Activated CD4-positive, CD25-positive, alpha-beta regulatory T cell treated with anti-CD3 and anti-CD28 coated beads, Interleukin-2, amount 50 U/mL, for 24 hours (primary cell): Measurements from ENCODE around the gene ABHD6.
"Not testable (repeated sequence)": the region's sequence is repeated elsewhere in the genome, so short reads cannot be mapped to it uniquely, and the experiment has no call there.

ENCODE experiments used
- ATAC-seq, 2 donors: fragments of 150-1000 bp; cut with Tn5 transposase; one replicate each; pipeline ENCODE4 v1.10.0; 2021; ENCODE audit warnings: mild to moderate bottlenecking in 1 of 2, moderate library complexity in 1 of 2

Gene ABHD6

GRCh38 chr3:58285334-58285733 lies 47.7 kb downstream of the ABHD6 start:
- no peak for ATAC-seq

DNA sequence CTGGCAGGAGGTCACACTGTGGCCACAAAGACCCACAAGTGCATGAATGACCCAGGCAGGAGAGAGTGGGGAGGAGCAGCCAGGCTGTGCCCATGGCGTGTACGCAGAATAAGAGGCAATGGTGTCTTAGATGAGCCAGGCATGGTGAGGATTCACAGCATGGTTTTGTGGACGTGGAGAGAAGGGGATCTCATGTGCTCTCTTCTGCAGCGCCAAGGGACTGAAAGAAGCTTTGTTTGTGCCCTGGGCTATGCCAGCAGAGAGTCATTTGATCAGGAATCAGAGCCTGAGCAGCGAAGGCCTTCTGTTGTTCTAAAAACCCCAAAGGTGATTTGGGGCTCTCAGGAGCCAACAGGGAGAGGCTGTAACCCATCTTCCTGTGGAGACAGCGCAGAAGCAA lies 49.8 kb downstream of the ABHD6 start:
- ATAC-seq: no peak

DNA sequence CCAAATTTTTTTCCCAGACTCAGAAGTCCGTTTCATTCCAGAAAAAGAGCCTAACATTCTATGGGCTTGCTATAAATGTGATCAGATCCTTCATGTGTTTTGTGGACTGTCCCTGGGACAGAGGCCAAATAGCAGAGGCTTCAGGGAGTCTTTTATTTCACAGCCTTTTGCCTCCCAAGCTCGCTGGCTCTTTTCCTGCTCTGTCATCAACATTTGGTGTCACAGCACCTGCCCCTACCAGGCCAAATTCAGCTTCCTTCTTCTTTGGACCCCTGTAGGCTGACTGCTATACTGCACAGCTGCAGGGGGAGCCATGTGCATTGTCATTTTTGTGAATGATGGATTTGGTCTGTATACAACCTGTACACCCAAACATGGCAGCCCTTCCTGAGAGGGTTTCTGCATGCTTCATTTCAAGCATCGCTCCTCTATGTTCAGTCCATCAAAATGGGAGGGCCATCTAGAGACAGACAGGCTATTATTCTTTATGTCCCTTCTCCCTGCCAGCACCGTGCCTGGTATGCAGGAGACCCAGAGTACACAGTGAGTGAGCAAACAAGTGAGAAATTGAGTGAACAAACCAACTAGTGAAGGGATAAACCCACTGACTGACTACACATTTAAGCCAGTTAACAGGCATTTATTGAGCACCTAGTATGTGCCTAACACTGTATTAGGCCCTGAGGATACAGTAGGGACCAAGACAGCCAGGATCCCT lies 50.6 kb downstream of the ABHD6 start:
- no peak for ATAC-seq

DNA sequence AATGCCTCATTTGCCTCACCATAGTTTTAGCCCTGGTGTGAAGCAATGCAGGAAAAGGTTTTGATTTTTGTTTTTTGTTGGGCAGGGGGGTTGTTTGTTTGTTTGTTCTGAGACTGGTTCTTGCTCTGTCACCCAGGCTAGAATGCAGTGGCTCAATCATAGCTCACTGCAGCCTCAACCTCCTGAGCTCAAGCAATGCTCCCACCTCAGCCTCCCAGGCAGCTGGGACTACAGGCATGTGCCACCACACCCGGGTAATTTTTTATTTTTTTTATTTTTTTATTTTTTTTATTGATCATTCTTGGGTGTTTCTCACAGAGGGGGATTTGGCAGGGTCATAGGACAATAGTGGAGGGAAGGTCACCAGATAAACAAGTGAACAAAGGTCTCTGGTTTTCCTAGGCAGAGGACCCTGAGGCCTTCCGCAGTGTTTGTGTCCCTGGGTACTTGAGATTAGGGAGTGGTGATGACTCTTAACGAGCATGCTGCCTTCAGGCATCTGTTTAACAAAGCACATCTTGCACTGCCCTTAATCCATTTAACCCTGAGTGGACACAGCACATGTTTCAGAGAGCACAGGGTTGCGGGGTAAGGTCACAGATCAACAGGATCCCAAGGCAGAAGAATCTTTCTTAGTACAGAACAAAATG lies 51.5 kb downstream of the ABHD6 start:
- ATAC-seq: not testable (repeated sequence)

DNA sequence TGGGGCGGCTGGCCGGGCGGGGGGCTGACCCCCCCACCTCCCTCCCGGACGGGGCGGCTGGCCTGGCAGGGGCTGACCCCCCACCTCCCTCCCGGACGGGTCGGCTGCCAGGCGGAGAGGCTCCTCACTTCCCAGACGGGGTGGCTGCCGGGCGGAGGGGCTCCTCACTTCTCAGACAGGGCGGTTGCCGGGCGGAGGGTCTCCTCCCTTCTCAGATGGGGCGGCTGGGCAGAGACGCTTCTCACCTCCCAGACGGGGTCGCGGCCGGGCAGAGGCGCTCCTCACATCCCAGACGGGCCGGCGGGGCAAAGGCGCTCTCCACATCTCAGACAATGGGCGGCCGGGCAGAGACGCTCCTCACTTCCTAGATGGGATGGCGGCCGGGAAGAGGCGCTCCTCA lies 52.9 kb downstream of the ABHD6 start:
- ATAC-seq: not testable (repeated sequence)

- ATAC-seq: no peak
Observed at GRCh38 chr3:58291671-58292338, 54.2 kb downstream of the ABHD6 start.

GRCh38 chr3:58292866-58293265 lies 55.3 kb downstream of the ABHD6 start:
- ATAC-seq: no peak

- ATAC-seq: no peak
Observed at GRCh38 chr3:58293516-58293915, 55.9 kb downstream of the ABHD6 start.

DNA sequence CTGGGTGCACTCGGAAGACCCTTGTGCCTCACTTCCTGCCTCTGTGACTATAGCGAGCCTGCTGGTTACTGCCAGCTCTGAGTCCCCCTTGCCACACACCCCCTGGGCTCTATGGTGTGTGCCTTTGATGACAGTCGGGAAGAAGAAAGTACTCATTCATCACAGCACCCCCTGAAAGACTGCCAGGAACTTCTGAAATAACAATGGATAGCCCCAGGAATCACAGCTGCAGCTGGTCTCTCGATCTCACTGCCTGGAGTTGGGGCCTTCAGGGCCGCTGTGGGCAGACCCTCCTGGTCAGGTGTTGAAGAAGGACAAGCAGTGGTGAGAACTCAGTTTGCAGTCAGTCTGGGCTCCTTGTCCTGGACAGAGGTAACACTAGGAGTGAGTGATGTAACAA lies 58.7 kb downstream of the ABHD6 start:
- no peak for ATAC-seq

GRCh38 chr3:58296843-58297242 lies 59.3 kb downstream of the ABHD6 start:
- ATAC-seq: no peak

- ATAC-seq: no peak
Observed at GRCh38 chr3:58298190-58298589, 60.6 kb downstream of the ABHD6 start.

GRCh38 chr3:58299075-58299474 lies 61.5 kb downstream of the ABHD6 start:
- ATAC-seq: no peak

DNA sequence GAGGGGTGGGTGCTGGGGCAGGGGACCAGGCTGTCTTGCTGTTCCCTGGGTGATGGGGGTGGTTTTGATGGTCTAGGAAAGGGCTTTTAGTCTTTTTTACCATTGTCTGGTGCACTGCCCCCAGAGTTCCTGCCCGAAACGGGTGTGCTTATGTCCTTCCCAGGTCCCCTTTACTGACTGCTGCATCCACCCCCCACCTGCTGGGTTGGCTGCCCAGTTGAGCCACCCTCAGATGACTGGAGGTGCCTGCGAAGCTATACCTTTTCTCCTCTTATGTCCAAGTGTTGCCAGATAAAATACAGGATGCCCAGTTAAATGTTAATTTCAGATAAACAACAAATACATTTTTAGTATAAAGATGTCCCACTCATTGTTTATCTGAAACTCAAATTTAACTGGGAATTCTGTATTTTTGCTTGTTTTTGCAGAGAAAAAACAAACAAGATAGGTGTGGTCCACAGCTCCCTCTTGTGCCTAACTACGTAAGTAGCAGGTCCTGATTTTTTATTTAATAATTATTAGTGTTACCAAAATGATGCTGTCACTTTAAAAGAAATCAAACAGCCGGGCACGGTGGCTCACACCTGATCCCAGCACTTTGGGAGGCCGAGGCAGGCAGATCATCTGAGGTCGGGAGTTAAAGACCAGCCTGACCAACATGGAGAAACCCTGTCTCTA lies 62.4 kb downstream of the ABHD6 start:
- ATAC-seq: no peak

- peak; percentile 89 to 91 for ATAC-seq
Observed at GRCh38 chr3:58305882-58306711, 68.5 kb downstream of the ABHD6 start, which contains the start of the genes HTD2 and RPP14. Gene HTD2 (plus strand): TSS chr3:58306520. CDS start chr3:58317614, 11,094 bp downstream. Gene RPP14 (plus strand): TSS chr3:58306245. CDS start chr3:58310330, 4,085 bp downstream.

DNA sequence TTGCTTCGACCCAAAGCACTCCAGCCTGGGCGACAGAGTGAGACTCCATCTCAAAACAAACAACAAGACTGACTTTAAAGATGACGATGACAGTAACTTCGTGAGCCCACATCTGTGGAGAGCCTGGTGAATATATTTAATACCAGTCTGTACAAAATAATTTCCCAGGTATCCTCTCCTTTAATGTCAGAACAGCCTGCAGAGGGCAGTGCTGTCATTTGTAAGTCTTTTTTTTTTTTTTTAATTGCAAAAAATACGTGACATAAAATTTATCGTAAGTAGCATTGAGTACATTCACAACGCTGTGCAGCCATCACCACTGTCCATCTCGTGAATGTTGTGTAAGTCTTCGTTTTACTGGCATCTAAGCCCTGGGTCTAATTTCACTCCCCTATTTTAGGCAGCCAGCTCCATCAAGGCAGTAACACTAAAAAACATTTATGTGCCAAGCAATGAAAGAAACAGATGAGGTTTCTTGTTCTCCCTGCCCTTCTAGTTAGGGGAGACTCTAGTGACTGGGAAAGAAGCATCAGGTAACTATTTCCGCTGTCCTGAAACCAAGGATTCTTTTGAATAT lies 70.1 kb downstream of the ABHD6 start:
- ATAC-seq: no peak

DNA sequence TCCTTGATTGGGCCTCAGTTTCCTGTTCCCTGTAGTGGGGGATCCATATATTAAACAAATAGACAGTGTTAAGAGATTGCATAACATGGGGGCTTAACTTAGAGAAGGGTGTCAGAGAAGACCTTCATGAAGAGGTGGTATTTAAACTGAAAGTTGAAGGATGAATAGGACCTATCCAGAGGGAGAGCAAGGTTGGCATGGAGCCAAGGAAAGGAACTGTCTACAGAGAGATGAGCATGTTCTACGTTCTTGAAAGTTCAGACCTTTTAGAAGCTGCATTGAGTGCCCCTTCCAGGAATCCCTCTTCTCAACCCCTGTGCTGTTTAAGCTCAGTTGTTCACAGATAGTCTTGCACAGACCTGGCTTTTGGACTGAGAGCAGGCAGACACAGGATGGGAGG lies 71.1 kb downstream of the ABHD6 start:
- ATAC-seq: no peak

GRCh38 chr3:58317811-58318210 lies 80.2 kb downstream of the ABHD6 start:
- no peak for ATAC-seq

GRCh38 chr3:58321791-58322190 lies 84.2 kb downstream of the ABHD6 start:
- ATAC-seq: no peak

DNA sequence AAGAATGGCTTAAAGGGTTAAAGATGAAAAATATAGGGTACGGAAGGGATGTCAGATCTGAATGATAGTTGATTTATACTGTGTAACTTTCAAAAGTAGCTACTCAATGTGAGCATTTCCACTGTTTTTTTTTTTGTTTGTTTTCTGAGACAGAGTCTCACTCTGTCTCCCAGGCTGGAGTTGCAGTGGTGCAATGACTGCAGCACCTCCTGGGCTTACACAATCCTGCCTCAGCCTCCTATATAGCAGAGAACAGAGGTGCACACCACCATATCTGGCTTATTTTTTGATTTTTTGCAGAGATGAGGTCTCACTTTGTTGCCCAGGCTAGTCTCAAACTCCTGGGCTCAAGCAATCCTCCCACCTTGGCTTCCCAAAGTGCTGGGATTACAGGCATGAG lies 85.2 kb downstream of the ABHD6 start:
- ATAC-seq: no peak

- ATAC-seq: peak; percentile 74 to 75
Observed at GRCh38 chr3:58323529-58324390, 86.2 kb downstream of the ABHD6 start.
